HepG2 (cell line): Measurements from ENCODE around the gene SLC11A1. TPM values are rescaled to one million over a fixed set of nuclear protein-coding genes. Genes with fewer than 3 reads are reported as not detected.
A peak's percentile ranks its signal among the peaks of the same experiment; 100 is the strongest.

Experiments
- ARNT2 ChIP-seq: sonication (generic); formaldehyde crosslinking; IDR thresholded peaks from 2 replicates; pipeline ENCODE4 v1.8.0; 2022; ENCODE audit warnings: mild to moderate bottlenecking, low read depth, missing genetic modification reagents, moderate library complexity
- CC2D1A ChIP-seq: sonication (generic); formaldehyde crosslinking; IDR thresholded peaks from 2 replicates; pipeline ENCODE4 v1.8.1; 2023; ENCODE audit warnings: mild to moderate bottlenecking, missing genetic modification reagents
- CCAR2 ChIP-seq: fragments of 200-400 bp; formaldehyde crosslinking; optimal IDR thresholded peaks from 2 replicates; pipeline ENCODE3; 2018; ENCODE audit warnings: low read depth, mild to moderate bottlenecking, low read length, moderate library complexity
- HNF4A ChIP-seq: sonication (generic); formaldehyde crosslinking; IDR thresholded peaks from 2 replicates; pipeline ENCODE4 v1.4.0; 2020; ENCODE audit warnings: missing genetic modification reagents
- KAT2B ChIP-seq: fragments of 150-350 bp; IDR thresholded peaks from 2 replicates; pipeline ENCODE4 v1.6.1; 2014; ENCODE audit warnings: low read depth, low read length, borderline replicate concordance
- NCOA1 ChIP-seq: sonication (generic); formaldehyde crosslinking; IDR thresholded peaks from 2 replicates; pipeline ENCODE4 v1.9.0; 2021; ENCODE audit warnings: missing genetic modification reagents
- NFKB2 ChIP-seq: sonication (generic); formaldehyde crosslinking; IDR thresholded peaks from 2 replicates; pipeline ENCODE4 v1.4.0; 2020; ENCODE audit warnings: missing genetic modification reagents, borderline replicate concordance
- PHF8 ChIP-seq: sonication (generic); formaldehyde crosslinking; IDR thresholded peaks from 2 replicates; pipeline ENCODE4 v1.5.0; 2020; ENCODE audit warnings: missing genetic modification reagents
- REXO4 ChIP-seq: sonication (generic); formaldehyde crosslinking; IDR thresholded peaks from 2 replicates; pipeline ENCODE4 v1.8.0; 2022; ENCODE audit warnings: missing genetic modification reagents, mild to moderate bottlenecking, borderline replicate concordance
- SNAPC2 ChIP-seq: sonication (generic); formaldehyde crosslinking; IDR thresholded peaks from 2 replicates; pipeline ENCODE4 v1.8.1; 2022; ENCODE audit warnings: mild to moderate bottlenecking, missing genetic modification reagents
- TCF7 ChIP-seq: sonication (generic); IDR thresholded peaks from 2 replicates; pipeline ENCODE4 v1.6.1; 2016; ENCODE audit warnings: antibody characterized with exemption, low read depth
- TOE1 ChIP-seq: sonication (generic); formaldehyde crosslinking; IDR thresholded peaks from 2 replicates; pipeline ENCODE4 v1.4.0; 2020; ENCODE audit warnings: mild to moderate bottlenecking, missing genetic modification reagents
- ZBTB7A ChIP-seq: sonication (generic); formaldehyde crosslinking; IDR thresholded peaks from 2 replicates; pipeline ENCODE4 v1.8.0; 2022; ENCODE audit warnings: mild to moderate bottlenecking, missing genetic modification reagents
- ZFAT ChIP-seq: sonication (generic); formaldehyde crosslinking; conservative IDR thresholded peaks from 2 replicates; pipeline ENCODE4 v1.8.1; 2023; ENCODE audit warnings: missing genetic modification reagents, inconsistent platforms
- ZNF234 ChIP-seq: sonication (generic); formaldehyde crosslinking; conservative IDR thresholded peaks from 2 replicates; pipeline ENCODE4 v1.5.1; 2020; ENCODE audit warnings: mild to moderate bottlenecking, missing genetic modification reagents
- polyA plus RNA-seq, 8 experiments: library from polyadenylated mRNA; depleted of rRNA in 3 of 8; stranded (reverse) in 7 of 8; unstranded in 1 of 8; fragments of >200 nt; fragmentation: Illumina TruSeq in 4 of 8; extraction: Trizol in 4 of 8; gene quantifications; 2 replicates each; pipeline versions ENCODE4 v1.2.1 to v1.2.3, GENCODE V29; 2011 to 2016; ENCODE audit warnings: low read depth in 4 of 8, missing spikeins in 1 of 8, mixed read lengths in 1 of 8; ENCODE audit not compliant: insufficient read depth in 1 of 8
- total RNA-seq, 5 experiments: library from RNA; depleted of rRNA; stranded (reverse); fragments of >200 nt; fragmentation: Illumina TruSeq; extraction: Trizol; gene quantifications; 2 replicates each; pipeline ENCODE4 v1.2.3, GENCODE V29; 2016; ENCODE audit warnings: low read depth in 1 of 5
- TF ChIP-seq, protein P1 (sequence below): sonication (generic); formaldehyde crosslinking; IDR thresholded peaks from 2 replicates; pipeline ENCODE4 v1.4.0; 2020; ENCODE audit warnings: missing genetic modification reagents
- TF ChIP-seq, protein P2 (sequence below): sonication (generic); formaldehyde crosslinking; IDR thresholded peaks from 2 replicates; pipeline ENCODE4 v1.5.0; 2020; ENCODE audit warnings: missing genetic modification reagents
- TF ChIP-seq, protein P3 (sequence below): sonication (generic); formaldehyde crosslinking; IDR thresholded peaks from 2 replicates; pipeline ENCODE4 v1.5.1; 2020; ENCODE audit warnings: mild to moderate bottlenecking, missing genetic modification reagents, moderate library complexity
- TF ChIP-seq, protein P4 (sequence below): IDR thresholded peaks from 2 replicates; pipeline ENCODE4 v1.6.1; 2016
- TF ChIP-seq, protein P5 (sequence below): sonication (generic); formaldehyde crosslinking; IDR thresholded peaks from 2 replicates; pipeline ENCODE4 v1.9.0; 2021; ENCODE audit warnings: missing genetic modification reagents, mild to moderate bottlenecking, borderline replicate concordance
- TF ChIP-seq, protein P6 (sequence below): fragments of 450-650 bp; IDR thresholded peaks from 2 replicates; pipeline ENCODE4 v1.6.1; 2017

SLC11A1 gene
- total and polyA plus RNA-seq, 2 of the 13 experiments (the other 11 are each of a cell fraction or from before 2014, with no cell fraction given): 0.33 to 2.3 TPM

DNA sequence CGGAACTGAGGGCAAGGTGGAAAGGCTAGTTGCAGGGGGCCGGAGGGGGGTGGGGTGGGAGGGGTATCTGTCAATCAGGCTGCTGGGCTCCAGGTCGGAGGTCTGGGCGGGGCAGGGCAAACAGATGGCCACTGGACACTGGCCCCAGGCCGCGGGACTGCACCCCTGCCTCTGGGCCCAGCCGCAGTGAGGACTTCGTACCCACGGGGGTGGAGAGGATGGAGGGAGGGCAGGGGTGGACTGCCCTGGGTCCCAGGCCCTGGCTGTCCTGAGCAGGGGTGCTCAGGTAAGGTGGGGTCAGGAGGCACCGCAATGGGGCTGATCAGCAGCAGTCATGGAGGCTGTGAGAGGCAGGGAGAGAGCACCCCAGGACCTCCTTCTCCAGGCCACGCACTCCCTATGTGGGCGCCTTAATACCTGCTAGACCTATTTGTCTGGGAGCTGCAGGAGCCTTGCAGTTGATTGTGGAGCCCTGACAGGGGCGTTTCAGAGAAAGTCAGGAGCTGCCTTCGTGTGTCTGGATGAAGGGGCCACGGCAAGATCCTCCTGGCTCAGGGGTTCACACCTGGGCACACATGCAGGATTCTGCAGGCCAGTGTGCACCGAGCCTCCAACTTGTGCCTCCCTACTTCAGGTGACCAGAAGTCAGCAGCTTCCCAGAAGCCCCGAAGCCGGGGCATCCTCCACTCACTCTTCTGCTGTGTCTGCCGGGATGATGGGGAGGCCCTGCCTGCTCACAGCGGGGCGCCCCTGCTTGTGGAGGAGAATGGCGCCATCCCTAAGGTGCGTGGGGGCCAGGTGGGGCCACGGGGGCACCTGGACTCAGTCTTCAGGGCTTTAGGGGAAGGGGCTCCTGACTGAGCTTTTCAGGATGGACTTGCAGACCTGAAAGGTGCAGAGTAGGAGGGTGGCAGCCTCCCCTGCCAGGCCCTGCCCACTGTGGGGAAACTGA is 19.1 kb downstream of the SLC11A1 start (continued):
- TF ChIP-seq, protein P1, sequence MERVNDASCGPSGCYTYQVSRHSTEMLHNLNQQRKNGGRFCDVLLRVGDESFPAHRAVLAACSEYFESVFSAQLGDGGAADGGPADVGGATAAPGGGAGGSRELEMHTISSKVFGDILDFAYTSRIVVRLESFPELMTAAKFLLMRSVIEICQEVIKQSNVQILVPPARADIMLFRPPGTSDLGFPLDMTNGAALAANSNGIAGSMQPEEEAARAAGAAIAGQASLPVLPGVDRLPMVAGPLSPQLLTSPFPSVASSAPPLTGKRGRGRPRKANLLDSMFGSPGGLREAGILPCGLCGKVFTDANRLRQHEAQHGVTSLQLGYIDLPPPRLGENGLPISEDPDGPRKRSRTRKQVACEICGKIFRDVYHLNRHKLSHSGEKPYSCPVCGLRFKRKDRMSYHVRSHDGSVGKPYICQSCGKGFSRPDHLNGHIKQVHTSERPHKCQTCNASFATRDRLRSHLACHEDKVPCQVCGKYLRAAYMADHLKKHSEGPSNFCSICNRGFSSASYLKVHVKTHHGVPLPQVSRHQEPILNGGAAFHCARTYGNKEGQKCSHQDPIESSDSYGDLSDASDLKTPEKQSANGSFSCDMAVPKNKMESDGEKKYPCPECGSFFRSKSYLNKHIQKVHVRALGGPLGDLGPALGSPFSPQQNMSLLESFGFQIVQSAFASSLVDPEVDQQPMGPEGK (CRISPR knock-in tag): peak; percentile 98
- TF ChIP-seq TCF7 (0 out of 2 replicates have a peak, but pooled peaks have one; percentile 18), NCOA1 (peak; percentile 81; the same call in 1 of the 2 replicates), ZBTB7A (CRISPR knock-in tag) (peak; percentile 65), ARNT2 (CRISPR knock-in tag) (no peak), CC2D1A (CRISPR knock-in tag) (no peak), KAT2B (no peak), REXO4 (CRISPR knock-in tag) (no peak), ZFAT (CRISPR knock-in tag) (no peak), CCAR2 (no peak), SNAPC2 (CRISPR knock-in tag) (0 out of 2 replicates have a peak, but pooled peaks have one; percentile 16), ZNF234 (CRISPR knock-in tag) (0 out of 2 replicates have a peak, but pooled peaks have one; percentile 26), PHF8 (CRISPR knock-in tag) (peak; percentile 60), NFKB2 (CRISPR knock-in tag) (peak; percentile 32; the same call in 1 of the 2 replicates), TOE1 (peak; percentile 64; the same call in 1 of the 2 replicates), HNF4A (CRISPR knock-in tag) (peak; percentile 99)
- TF ChIP-seq, protein P2, sequence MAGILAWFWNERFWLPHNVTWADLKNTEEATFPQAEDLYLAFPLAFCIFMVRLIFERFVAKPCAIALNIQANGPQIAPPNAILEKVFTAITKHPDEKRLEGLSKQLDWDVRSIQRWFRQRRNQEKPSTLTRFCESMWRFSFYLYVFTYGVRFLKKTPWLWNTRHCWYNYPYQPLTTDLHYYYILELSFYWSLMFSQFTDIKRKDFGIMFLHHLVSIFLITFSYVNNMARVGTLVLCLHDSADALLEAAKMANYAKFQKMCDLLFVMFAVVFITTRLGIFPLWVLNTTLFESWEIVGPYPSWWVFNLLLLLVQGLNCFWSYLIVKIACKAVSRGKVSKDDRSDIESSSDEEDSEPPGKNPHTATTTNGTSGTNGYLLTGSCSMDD (CRISPR knock-in tag): no peak
- TF ChIP-seq, protein P3, sequence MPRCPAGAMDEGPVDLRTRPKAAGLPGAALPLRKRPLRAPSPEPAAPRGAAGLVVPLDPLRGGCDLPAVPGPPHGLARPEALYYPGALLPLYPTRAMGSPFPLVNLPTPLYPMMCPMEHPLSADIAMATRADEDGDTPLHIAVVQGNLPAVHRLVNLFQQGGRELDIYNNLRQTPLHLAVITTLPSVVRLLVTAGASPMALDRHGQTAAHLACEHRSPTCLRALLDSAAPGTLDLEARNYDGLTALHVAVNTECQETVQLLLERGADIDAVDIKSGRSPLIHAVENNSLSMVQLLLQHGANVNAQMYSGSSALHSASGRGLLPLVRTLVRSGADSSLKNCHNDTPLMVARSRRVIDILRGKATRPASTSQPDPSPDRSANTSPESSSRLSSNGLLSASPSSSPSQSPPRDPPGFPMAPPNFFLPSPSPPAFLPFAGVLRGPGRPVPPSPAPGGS: no peak; the same call in 1 of the 2 replicates
- TF ChIP-seq, protein P4, sequence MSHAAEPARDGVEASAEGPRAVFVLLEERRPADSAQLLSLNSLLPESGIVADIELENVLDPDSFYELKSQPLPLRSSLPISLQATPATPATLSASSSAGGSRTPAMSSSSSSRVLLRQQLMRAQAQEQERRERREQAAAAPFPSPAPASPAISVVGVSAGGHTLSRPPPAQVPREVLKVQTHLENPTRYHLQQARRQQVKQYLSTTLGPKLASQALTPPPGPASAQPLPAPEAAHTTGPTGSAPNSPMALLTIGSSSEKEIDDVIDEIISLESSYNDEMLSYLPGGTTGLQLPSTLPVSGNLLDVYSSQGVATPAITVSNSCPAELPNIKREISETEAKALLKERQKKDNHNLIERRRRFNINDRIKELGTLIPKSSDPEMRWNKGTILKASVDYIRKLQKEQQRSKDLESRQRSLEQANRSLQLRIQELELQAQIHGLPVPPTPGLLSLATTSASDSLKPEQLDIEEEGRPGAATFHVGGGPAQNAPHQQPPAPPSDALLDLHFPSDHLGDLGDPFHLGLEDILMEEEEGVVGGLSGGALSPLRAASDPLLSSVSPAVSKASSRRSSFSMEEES (CRISPR knock-in tag): peak; percentile 75
- TF ChIP-seq, protein P5, sequence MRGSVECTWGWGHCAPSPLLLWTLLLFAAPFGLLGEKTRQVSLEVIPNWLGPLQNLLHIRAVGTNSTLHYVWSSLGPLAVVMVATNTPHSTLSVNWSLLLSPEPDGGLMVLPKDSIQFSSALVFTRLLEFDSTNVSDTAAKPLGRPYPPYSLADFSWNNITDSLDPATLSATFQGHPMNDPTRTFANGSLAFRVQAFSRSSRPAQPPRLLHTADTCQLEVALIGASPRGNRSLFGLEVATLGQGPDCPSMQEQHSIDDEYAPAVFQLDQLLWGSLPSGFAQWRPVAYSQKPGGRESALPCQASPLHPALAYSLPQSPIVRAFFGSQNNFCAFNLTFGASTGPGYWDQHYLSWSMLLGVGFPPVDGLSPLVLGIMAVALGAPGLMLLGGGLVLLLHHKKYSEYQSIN (CRISPR knock-in tag): no peak
- TF ChIP-seq, protein P6, sequence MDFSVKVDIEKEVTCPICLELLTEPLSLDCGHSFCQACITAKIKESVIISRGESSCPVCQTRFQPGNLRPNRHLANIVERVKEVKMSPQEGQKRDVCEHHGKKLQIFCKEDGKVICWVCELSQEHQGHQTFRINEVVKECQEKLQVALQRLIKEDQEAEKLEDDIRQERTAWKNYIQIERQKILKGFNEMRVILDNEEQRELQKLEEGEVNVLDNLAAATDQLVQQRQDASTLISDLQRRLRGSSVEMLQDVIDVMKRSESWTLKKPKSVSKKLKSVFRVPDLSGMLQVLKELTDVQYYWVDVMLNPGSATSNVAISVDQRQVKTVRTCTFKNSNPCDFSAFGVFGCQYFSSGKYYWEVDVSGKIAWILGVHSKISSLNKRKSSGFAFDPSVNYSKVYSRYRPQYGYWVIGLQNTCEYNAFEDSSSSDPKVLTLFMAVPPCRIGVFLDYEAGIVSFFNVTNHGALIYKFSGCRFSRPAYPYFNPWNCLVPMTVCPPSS: no peak
